ENCODE results near the gene NT5DC2. TPM values are rescaled to one million over a fixed set of nuclear protein-coding genes. Genes with fewer than 3 reads are reported as not detected.
A peak's percentile ranks its signal among the peaks of the same experiment; 100 is the strongest.

NT5DC2 gene
- total and polyA plus RNA-seq, 2 of the 8 experiments (the other 6 are each of a cell fraction or from before 2014, with no cell fraction given) = 331 to 477 TPM

DNA sequence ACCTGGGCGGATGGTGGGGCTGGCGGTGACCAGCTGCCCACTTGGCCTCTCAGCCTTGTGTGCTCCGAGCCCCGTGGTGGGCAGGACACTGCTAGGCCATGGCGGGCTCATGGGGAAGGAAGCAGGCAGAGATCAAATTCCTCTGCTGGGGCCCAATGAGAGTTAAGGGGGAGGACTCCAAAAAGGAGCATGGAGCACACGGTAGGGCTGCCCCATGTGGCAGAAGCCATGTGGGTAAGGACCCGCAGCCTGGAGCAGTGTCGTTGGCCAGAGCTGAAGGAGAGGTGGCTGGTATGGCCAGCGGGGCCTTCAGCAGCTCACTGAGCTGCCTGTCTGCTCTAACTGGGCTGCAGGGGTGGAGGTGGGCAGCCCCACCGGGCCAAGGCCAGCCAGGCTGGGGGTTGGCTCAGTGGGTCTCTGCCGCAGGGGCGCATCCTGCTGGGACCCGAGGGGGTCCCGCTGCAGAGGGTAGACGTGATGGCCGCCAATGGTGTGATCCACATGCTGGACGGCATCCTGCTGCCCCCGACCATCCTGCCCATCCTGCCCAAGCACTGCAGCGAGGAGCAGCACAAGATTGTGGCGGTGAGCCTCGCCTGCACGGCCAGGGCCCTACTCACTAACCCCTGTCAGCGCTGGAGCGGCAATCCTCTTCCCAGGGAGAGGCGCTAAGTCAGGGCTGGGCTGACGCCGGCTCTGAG lies 27.2 kb downstream of the NT5DC2 start:
- no peak for FAIRE-seq

More for the DNA sequence above, 27.2 kb downstream of the NT5DC2 start:
- H3K9ac ChIP-seq (replicated peaks in 1 of 4; ENCODE audit: extremely low read depth in 1 of 4, low read depth in 3 of 4, low read length in 3 of 4) = no peak overlapping the region
- H3K27ac ChIP-seq (ENCODE audit: low read depth, low read length) = no peak overlapping the region
- no peak overlapping the region for H3K14ac ChIP-seq (ENCODE audit: insufficient read length)
- no peak overlapping the region for H3K56ac ChIP-seq (replicated peaks; ENCODE audit: insufficient read length, low read depth, low read length)
- WGBS, 2 experiments (ENCODE audit: extremely low coverage in 1 of 2, insufficient coverage in 1 of 2, insufficient read length in 1 of 2, insufficient replicate concordance in 2 of 2, low coverage in 1 of 2, low lambda C conversion rate in 2 of 2, missing lambda C conversion rate in 1 of 2) = 91% methylated on average over 27 of the region's 27 CpGs; no CpG with 5 or more reads in 1 of the 2 experiments
- no peak overlapping the region for H3K4ac ChIP-seq (replicated peaks; ENCODE audit: insufficient read length, low read depth, low read length)
- no peak overlapping the region; the same call in 1 of the 2 replicates for H3K18ac ChIP-seq (ENCODE audit: extremely low read depth, low read length)
- no peaks in the 10 kb centered on the region for H3K23me2 ChIP-seq (ENCODE audit: low read depth, low read length)
- ChIA-PET POLR2A (ENCODE audit: partially characterized antibody) (interaction anchor here (0.9 to 1.5 kb wide), 3 partner anchors 9 to 16 kb away, joined by 3 to 5 read pairs (median 3); no protein-coding TSS in a partner anchor), CTCF (ENCODE audit: partially characterized antibody) (interaction anchor here (1.1 to 2.2 kb wide), 2 partner anchors 36 to 121 kb away, joined by 3 to 6 read pairs; no protein-coding TSS in a partner anchor)
- no peak for DNase-seq (ENCODE audit: low read depth in 1 of 2, low spot score in 2 of 2)
- H4K20me1 ChIP-seq (replicated peaks in 1 of 2; ENCODE audit: control insufficient read depth in 1 of 2, insufficient read depth in 2 of 2, low read length in 2 of 2) = no peaks in the 10 kb centered on the region
- H3K79me1 ChIP-seq (ENCODE audit: low read depth, low read length) = no peaks in the 10 kb centered on the region
- H2AFZ ChIP-seq (ENCODE audit: low read length) = no peak overlapping the region; the same call in 1 of the 2 replicates
- H2AK5ac ChIP-seq (ENCODE audit: low read depth, low read length) = no peak overlapping the region
- H2BK120ac ChIP-seq (replicated peaks; ENCODE audit: low read depth, low read length) = no peak overlapping the region
- H3K23ac ChIP-seq (ENCODE audit: insufficient read length) = no peak overlapping the region
- H3K27me3 ChIP-seq (replicated peaks in 1 of 4; ENCODE audit: control insufficient read depth in 3 of 4, extremely low read depth in 1 of 4, insufficient read depth in 3 of 4, low read length in 3 of 4) = no peaks in the 10 kb centered on the region
- no peak overlapping the region for H2BK20ac ChIP-seq (ENCODE audit: low read length)
- no peaks in the 10 kb centered on the region for H3K9me3 ChIP-seq (ENCODE audit: insufficient read depth in 2 of 2, low read depth in 1 of 2, low read length in 1 of 2)
- TF ChIP-seq, protein P1, sequence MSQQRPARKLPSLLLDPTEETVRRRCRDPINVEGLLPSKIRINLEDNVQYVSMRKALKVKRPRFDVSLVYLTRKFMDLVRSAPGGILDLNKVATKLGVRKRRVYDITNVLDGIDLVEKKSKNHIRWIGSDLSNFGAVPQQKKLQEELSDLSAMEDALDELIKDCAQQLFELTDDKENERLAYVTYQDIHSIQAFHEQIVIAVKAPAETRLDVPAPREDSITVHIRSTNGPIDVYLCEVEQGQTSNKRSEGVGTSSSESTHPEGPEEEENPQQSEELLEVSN (IDR thresholded peaks at IDR 0.05) = peak; percentile 28; the same call in 1 of the 2 replicates
- TF ChIP-seq, protein P2, sequence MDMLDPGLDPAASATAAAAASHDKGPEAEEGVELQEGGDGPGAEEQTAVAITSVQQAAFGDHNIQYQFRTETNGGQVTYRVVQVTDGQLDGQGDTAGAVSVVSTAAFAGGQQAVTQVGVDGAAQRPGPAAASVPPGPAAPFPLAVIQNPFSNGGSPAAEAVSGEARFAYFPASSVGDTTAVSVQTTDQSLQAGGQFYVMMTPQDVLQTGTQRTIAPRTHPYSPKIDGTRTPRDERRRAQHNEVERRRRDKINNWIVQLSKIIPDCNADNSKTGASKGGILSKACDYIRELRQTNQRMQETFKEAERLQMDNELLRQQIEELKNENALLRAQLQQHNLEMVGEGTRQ (IDR thresholded peaks at IDR 0.05; ENCODE audit: low read length) = no peak
- TF ChIP-seq, protein P3, sequence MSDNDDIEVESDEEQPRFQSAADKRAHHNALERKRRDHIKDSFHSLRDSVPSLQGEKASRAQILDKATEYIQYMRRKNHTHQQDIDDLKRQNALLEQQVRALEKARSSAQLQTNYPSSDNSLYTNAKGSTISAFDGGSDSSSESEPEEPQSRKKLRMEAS (IDR thresholded peaks at IDR 0.05) = peak; percentile 79
- no peak for TF ChIP-seq EP300 (IDR thresholded peaks at IDR 0.05; ENCODE audit: borderline replicate concordance in 1 of 2, low read depth in 2 of 2, low read length in 2 of 2)
- no peak for TF ChIP-seq CEBPB (IDR thresholded peaks at IDR 0.05; ENCODE audit: low read depth, low read length)
- TF ChIP-seq BRCA1 (IDR thresholded peaks at IDR 0.05; ENCODE audit: low read depth, low read length) = no peak
- no peak for TF ChIP-seq TEAD4 (IDR thresholded peaks at IDR 0.05; ENCODE audit: low read depth, low read length)
- H3K36me3 ChIP-seq (ENCODE audit: control insufficient read depth in 2 of 4, insufficient read depth in 4 of 4, low read length in 3 of 4) = no peaks in the 10 kb centered on the region
- no peak overlapping the region for H3K4me3 ChIP-seq (ENCODE audit: extremely low read depth in 1 of 4, insufficient read depth in 2 of 4, low read depth in 3 of 4, low read length in 4 of 4)
- peaks cover 0 to 9% (median 5%) of the 10 kb centered on the region in 4 experiments; a peak in 4 of 7 replicates for H3K4me1 ChIP-seq (replicated peaks in 1 of 4; ENCODE audit: control insufficient read depth in 3 of 4, insufficient read depth in 4 of 4, low read length in 3 of 4)
- no peak overlapping the region for H3K4me2 ChIP-seq (ENCODE audit: insufficient read depth in 1 of 2, low read depth in 2 of 2, low read length in 2 of 2)
- peak overlapping the region; percentile 40 for H4K91ac ChIP-seq (replicated peaks; ENCODE audit: insufficient read length, low read length)
- no peak overlapping the region for H4K5ac ChIP-seq (ENCODE audit: insufficient read length, low read depth, low read length)
- peak overlapping the region; percentile 75; the same call in 1 of the 2 replicates for H2BK12ac ChIP-seq (ENCODE audit: low read depth, low read length)
- H4K8ac ChIP-seq (ENCODE audit: extremely low read depth, insufficient read depth, low read length) = peak overlapping the region; percentile 86; the same call in 1 of the 2 replicates
- H2BK5ac ChIP-seq (ENCODE audit: low read depth, low read length) = no peak overlapping the region
- H3K79me2 ChIP-seq (ENCODE audit: control insufficient read depth in 1 of 2, insufficient read depth in 2 of 2, low read length in 2 of 2) = no peaks in the 10 kb centered on the region
- no peak overlapping the region; the same call in 1 of the 2 replicates for H2BK15ac ChIP-seq (ENCODE audit: low read length)
